Chondrocyte (in vitro differentiated cells): ENCODE data around the gene LRRD1. TPM values are rescaled to one million over a fixed set of nuclear protein-coding genes. Genes with fewer than 3 reads are reported as not detected.
"Not testable (repeated sequence)": the region's sequence is repeated elsewhere in the genome, so short reads cannot be mapped to it uniquely, and the experiment has no call there.

Experiments
- DNase-seq: peaks from one replicate; pipeline ENCODE4 v3.0.0; 2021; ENCODE audit warnings: mixed read lengths, low spot score
- H3K27ac Mint-ChIP-seq: one replicate; pipeline ENCODE4 v1.8.0; 2021; ENCODE audit warnings: mild to moderate bottlenecking, moderate library complexity, mixed read lengths; ENCODE audit not compliant: unreplicated experiment
- H3K27me3 Mint-ChIP-seq: 2 replicates; pipeline ENCODE4 v1.8.0; 2021; ENCODE audit warnings: low read depth, mixed read lengths
- H3K36me3 Mint-ChIP-seq: 2 replicates; pipeline ENCODE4 v1.8.0; 2021; ENCODE audit warnings: low read depth, mixed read lengths
- H3K4me1 Mint-ChIP-seq: 2 replicates; pipeline ENCODE4 v1.8.0; 2021; ENCODE audit warnings: low read depth, mild to moderate bottlenecking, mixed read lengths
- H3K4me3 Mint-ChIP-seq: one replicate; pipeline ENCODE4 v1.8.0; 2021; ENCODE audit warnings: mild to moderate bottlenecking, moderate library complexity, mixed read lengths; ENCODE audit not compliant: unreplicated experiment
- H3K9me3 Mint-ChIP-seq: 2 replicates; pipeline ENCODE4 v1.8.0; 2021; ENCODE audit warnings: low read depth, mixed read lengths
- CTCF ChIP-seq: fragments of 200-600 bp; sonication (generic); IDR thresholded peaks from 2 replicates; pipeline ENCODE4 v1.5.0; 2021; ENCODE audit warnings: antibody characterized with exemption, mild to moderate bottlenecking, moderate library complexity
- total RNA-seq: library from RNA; stranded (reverse); gene quantifications from 3 replicates; pipeline ENCODE4 v1.2.1, GENCODE V29; 2021

The LRRD1 gene
- total RNA-seq, 1 donor from 2014 or later: 0.22 TPM

- H3K27me3 Mint-ChIP-seq: no peaks in the 10 kb centered on the region
- peaks cover 11% of the 10 kb centered on the region for H3K9me3 Mint-ChIP-seq
- no peak overlapping the region for H3K4me3 Mint-ChIP-seq
- DNase-seq: no peak
- no peak overlapping the region for H3K27ac Mint-ChIP-seq
- H3K36me3 Mint-ChIP-seq: peaks cover 40% of the 10 kb centered on the region
- no peaks in the 10 kb centered on the region for H3K4me1 Mint-ChIP-seq
- no peak for TF ChIP-seq CTCF
These were observed 27.7 kb upstream of the LRRD1 start for GRCh38 chr7:92206672-92207071.

- no peaks in the 10 kb centered on the region for H3K4me1 Mint-ChIP-seq
- H3K36me3 Mint-ChIP-seq: peaks cover 39% of the 10 kb centered on the region
- no peak overlapping the region for H3K27ac Mint-ChIP-seq
- H3K9me3 Mint-ChIP-seq: peaks cover 11% of the 10 kb centered on the region
- H3K4me3 Mint-ChIP-seq: no peak overlapping the region
- H3K27me3 Mint-ChIP-seq: no peaks in the 10 kb centered on the region
- no peak for DNase-seq
- TF ChIP-seq CTCF: no peak
These were observed 27.0 kb upstream of the LRRD1 start for GRCh38 chr7:92205987-92206386.

GRCh38 chr7:92200791-92201190, 21.8 kb upstream of the LRRD1 start:
- no peaks in the 10 kb centered on the region for H3K4me1 Mint-ChIP-seq
- TF ChIP-seq CTCF: no peak
- no peaks in the 10 kb centered on the region for H3K27me3 Mint-ChIP-seq
- no peak overlapping the region for H3K4me3 Mint-ChIP-seq
- no peak overlapping the region for H3K27ac Mint-ChIP-seq
- DNase-seq: no peak
- H3K36me3 Mint-ChIP-seq: peaks cover 31% of the 10 kb centered on the region
- peaks cover 5% of the 10 kb centered on the region for H3K9me3 Mint-ChIP-seq

GRCh38 chr7:92192326-92192725, 13.4 kb upstream of the LRRD1 start:
- DNase-seq: no peak
- no peaks in the 10 kb centered on the region for H3K27me3 Mint-ChIP-seq
- peaks cover 52% of the 10 kb centered on the region for H3K9me3 Mint-ChIP-seq
- no peak overlapping the region for H3K4me3 Mint-ChIP-seq
- peaks cover 47% of the 10 kb centered on the region for H3K36me3 Mint-ChIP-seq
- H3K4me1 Mint-ChIP-seq: no peaks in the 10 kb centered on the region
- no peak for TF ChIP-seq CTCF
- no peak overlapping the region for H3K27ac Mint-ChIP-seq

- Mint-ChIP-seq H3K9me3 (peaks cover 43% of the 10 kb centered on the region), H3K36me3 (peaks cover 30% of the 10 kb centered on the region)
- not testable (repeated sequence) for H3K27ac Mint-ChIP-seq, H3K27me3 Mint-ChIP-seq, H3K4me1 Mint-ChIP-seq, H3K4me3 Mint-ChIP-seq, DNase-seq
These were observed 10.3 kb upstream of the LRRD1 start for GRCh38 chr7:92189246-92189645.

GRCh38 chr7:92184294-92184693, 5.4 kb upstream of the LRRD1 start:
- not testable (repeated sequence) for H3K36me3 Mint-ChIP-seq, H3K4me1 Mint-ChIP-seq, H3K4me3 Mint-ChIP-seq, DNase-seq, H3K27me3 Mint-ChIP-seq, H3K27ac Mint-ChIP-seq
- H3K9me3 Mint-ChIP-seq: peaks cover 30% of the 10 kb centered on the region
